HL-60 (cell line): Measurements from ENCODE around the gene CLRN1.

Experiments
- POLR2AphosphoS5 ChIP-seq: IDR thresholded peaks from 2 replicates; pipeline ENCODE4 v1.6.1; 2012; ENCODE audit warnings: low read depth
- TF ChIP-seq, protein P1 (sequence below): IDR thresholded peaks from one replicate; pipeline ENCODE4 v1.5.1; 2011; ENCODE audit warnings: low read length, control low read depth, inconsistent platforms; ENCODE audit not compliant: insufficient read depth

DNA sequence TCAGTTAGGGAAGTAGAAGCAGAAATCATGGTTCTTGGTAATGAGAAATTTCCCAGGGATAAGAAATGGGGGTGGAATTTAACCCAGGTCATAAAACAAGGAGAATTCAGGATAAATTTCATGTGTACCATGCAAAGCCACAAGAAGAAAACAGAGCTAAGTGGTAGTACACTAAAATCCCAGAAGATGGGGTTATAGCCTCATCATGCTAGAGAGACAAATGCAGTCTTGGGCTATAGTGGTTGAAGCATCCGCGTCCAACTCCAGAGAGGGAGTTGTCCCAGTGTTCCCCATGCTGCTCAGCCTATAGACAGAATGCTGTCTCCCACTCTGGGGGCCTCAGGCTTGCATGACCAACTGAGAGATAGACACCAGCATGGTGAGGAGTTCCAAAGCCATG is 36.2 kb upstream of the CLRN1 start:
- TF ChIP-seq, protein P1, sequence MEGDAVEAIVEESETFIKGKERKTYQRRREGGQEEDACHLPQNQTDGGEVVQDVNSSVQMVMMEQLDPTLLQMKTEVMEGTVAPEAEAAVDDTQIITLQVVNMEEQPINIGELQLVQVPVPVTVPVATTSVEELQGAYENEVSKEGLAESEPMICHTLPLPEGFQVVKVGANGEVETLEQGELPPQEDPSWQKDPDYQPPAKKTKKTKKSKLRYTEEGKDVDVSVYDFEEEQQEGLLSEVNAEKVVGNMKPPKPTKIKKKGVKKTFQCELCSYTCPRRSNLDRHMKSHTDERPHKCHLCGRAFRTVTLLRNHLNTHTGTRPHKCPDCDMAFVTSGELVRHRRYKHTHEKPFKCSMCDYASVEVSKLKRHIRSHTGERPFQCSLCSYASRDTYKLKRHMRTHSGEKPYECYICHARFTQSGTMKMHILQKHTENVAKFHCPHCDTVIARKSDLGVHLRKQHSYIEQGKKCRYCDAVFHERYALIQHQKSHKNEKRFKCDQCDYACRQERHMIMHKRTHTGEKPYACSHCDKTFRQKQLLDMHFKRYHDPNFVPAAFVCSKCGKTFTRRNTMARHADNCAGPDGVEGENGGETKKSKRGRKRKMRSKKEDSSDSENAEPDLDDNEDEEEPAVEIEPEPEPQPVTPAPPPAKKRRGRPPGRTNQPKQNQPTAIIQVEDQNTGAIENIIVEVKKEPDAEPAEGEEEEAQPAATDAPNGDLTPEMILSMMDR = no peak
- TF ChIP-seq POLR2AphosphoS5 = no peak
